Endothelial cell (in vitro differentiated cells): ENCODE results near the gene TLK1. TPM values are rescaled to one million over a fixed set of nuclear protein-coding genes. Genes with fewer than 3 reads are reported as not detected.

Experiments used
- DNase-seq: peaks from one replicate; pipeline ENCODE4 v3.0.0; 2021; ENCODE audit warnings: low spot score
- H3K27ac Mint-ChIP-seq: one replicate; pipeline ENCODE4 v1.8.0; 2021; ENCODE audit warnings: mixed read lengths, inconsistent platforms; ENCODE audit not compliant: unreplicated experiment
- H3K27me3 Mint-ChIP-seq: one replicate; pipeline ENCODE4 v1.8.0; 2021; ENCODE audit warnings: mild to moderate bottlenecking, moderate library complexity, mixed read lengths, inconsistent platforms; ENCODE audit not compliant: unreplicated experiment
- H3K36me3 Mint-ChIP-seq: one replicate; pipeline ENCODE4 v1.8.0; 2021; ENCODE audit warnings: mild to moderate bottlenecking, low read depth, mixed read lengths, inconsistent platforms; ENCODE audit not compliant: unreplicated experiment
- H3K4me1 Mint-ChIP-seq: one replicate; pipeline ENCODE4 v1.8.0; 2021; ENCODE audit warnings: mild to moderate bottlenecking, mixed read lengths, inconsistent platforms; ENCODE audit not compliant: unreplicated experiment
- H3K4me3 Mint-ChIP-seq: one replicate; pipeline ENCODE4 v1.8.0; 2021; ENCODE audit warnings: mild to moderate bottlenecking, mixed read lengths, inconsistent platforms; ENCODE audit not compliant: unreplicated experiment
- H3K9me3 Mint-ChIP-seq: one replicate; pipeline ENCODE4 v1.8.0; 2021; ENCODE audit warnings: mixed read lengths, inconsistent platforms; ENCODE audit not compliant: unreplicated experiment
- total RNA-seq: library from RNA; stranded (reverse); fragmentation: NEBNext Ultra II Directional; extraction: Animal tissue kit (Norgen Biotek cat#: 25700); gene quantifications from one replicate; pipeline ENCODE4 v1.2.1, GENCODE V29; 2021; ENCODE audit not compliant: unreplicated experiment
- TF ChIP-seq, protein P1 (sequence below): fragments of 200-600 bp; sonication (generic); IDR thresholded peaks from one replicate; pipeline ENCODE4 v1.5.0; 2021; ENCODE audit warnings: antibody characterized with exemption; ENCODE audit not compliant: unreplicated experiment

Gene TLK1
- total RNA-seq, 1 donor from 2014 or later: 61.1 TPM

DNA sequence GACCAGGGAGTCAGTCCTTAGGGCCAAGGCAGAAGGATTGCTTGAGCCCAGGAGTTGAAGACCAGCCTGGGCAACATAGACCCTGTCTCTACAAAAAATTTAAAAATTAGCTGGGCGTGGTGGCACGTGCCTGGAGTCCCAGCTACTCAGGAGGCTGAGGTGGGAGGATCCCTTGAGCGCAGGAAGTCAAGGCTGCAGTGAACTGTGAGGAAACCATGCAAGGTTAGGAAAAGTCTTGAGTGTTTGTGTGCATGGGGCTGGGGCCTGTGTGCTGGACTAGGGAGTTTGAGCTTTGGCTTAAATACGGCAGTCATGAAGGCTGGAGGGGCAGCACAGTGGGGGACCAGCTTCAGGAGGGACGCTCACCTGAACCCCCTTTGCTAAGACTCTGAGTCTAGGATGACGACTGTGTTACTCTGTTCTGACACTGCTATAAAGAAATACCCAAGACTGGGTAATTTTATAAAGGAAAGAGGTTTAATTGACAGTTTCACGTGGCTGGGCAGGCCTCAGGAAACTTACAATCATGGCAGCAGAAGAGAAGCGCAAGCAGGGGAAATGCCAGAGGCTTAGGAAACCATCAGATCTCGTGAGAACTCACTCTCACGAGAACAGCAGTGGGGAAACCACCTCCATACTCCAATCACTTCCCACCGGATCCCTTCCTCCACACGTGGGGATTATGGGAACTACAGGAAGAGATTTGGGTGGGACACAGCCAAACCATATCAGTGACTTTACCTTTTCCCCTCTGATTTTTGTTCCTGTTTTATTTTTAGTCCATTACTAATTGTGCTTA, 192.3 kb downstream of the TLK1 start:
- H3K27ac Mint-ChIP-seq: no peak overlapping the region

DNA sequence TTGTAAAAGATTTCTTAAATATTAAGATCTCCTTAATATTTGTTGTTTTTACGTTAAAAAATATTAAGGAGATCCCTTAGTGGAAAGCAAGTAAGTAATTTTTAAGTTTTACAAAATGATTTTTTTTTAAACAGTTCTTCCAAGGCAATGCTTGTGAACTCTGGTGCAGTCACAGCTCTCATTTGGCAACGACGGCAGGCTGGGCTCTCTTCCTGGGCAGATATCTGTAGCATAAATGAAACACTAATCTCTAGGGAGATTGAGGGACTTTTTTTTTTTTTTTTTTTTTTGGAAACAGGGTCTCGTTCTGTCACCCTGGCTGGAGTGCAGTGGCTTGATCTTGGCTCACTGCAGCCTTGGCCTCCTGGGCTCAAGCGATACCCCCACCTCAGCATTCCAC, 193.1 kb downstream of the TLK1 start:
- Mint-ChIP-seq H3K36me3 (peaks cover 31% of the 10 kb centered on the region), H3K9me3 (no peaks in the 10 kb centered on the region), H3K4me3 (no peak overlapping the region), H3K27me3 (peaks cover 6% of the 10 kb centered on the region), H3K4me1 (peaks cover 15% of the 10 kb centered on the region), H3K27ac (no peak overlapping the region)
- DNase-seq: no peak
- TF ChIP-seq, protein P1, sequence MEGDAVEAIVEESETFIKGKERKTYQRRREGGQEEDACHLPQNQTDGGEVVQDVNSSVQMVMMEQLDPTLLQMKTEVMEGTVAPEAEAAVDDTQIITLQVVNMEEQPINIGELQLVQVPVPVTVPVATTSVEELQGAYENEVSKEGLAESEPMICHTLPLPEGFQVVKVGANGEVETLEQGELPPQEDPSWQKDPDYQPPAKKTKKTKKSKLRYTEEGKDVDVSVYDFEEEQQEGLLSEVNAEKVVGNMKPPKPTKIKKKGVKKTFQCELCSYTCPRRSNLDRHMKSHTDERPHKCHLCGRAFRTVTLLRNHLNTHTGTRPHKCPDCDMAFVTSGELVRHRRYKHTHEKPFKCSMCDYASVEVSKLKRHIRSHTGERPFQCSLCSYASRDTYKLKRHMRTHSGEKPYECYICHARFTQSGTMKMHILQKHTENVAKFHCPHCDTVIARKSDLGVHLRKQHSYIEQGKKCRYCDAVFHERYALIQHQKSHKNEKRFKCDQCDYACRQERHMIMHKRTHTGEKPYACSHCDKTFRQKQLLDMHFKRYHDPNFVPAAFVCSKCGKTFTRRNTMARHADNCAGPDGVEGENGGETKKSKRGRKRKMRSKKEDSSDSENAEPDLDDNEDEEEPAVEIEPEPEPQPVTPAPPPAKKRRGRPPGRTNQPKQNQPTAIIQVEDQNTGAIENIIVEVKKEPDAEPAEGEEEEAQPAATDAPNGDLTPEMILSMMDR: no peak

More for the DNA sequence above, 192.3 kb downstream of the TLK1 start:
- Mint-ChIP-seq H3K36me3 (peaks cover 28% of the 10 kb centered on the region), H3K4me1 (peaks cover 20% of the 10 kb centered on the region), H3K4me3 (no peak overlapping the region), H3K9me3 (no peaks in the 10 kb centered on the region), H3K27me3 (peaks cover 6% of the 10 kb centered on the region)
- TF ChIP-seq, protein P1: no peak
- DNase-seq: no peak

DNA sequence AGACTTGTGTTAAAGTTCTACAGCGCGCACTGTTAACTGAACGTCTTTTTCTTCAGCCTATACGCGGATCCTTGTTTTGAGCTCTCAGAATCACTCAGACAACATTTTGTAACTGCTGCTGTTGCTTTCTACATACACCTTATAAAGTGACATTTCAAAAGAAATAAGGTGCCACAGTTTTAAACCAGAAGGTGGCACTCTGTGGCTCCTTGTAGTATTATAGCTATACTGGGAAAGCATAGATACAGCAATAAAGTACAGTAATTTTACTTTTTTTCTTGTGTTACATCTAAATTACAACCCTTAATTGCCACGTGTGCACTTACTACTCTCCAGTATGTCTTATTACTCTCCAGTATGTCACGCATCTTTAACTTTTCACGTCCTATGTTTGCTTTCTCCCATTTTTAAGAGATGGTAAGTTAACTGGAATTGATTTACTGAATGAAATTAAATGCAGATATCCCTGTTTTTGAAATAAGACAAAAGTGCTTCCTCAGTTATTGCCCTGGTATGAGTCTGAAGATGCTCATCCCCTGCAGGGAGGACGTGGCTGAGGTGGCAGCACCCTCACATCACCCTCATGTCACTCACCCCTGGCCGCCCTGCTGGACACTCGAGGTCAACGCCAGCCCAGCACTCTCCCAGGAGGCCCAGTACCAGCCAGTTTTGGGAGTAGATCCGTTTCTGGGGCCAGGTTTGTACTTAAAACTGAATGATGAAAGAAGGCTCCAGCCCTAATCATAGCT, 193.9 kb downstream of the TLK1 start:
- peak; percentile 31 for DNase-seq
- H3K4me3 Mint-ChIP-seq: no peak overlapping the region
- H3K4me1 Mint-ChIP-seq: peaks cover 15% of the 10 kb centered on the region
- no peaks in the 10 kb centered on the region for H3K9me3 Mint-ChIP-seq
- H3K27me3 Mint-ChIP-seq: peaks cover 6% of the 10 kb centered on the region
- no peak overlapping the region for H3K27ac Mint-ChIP-seq
- TF ChIP-seq, protein P1: peak; percentile 44
- peaks cover 36% of the 10 kb centered on the region for H3K36me3 Mint-ChIP-seq

DNA sequence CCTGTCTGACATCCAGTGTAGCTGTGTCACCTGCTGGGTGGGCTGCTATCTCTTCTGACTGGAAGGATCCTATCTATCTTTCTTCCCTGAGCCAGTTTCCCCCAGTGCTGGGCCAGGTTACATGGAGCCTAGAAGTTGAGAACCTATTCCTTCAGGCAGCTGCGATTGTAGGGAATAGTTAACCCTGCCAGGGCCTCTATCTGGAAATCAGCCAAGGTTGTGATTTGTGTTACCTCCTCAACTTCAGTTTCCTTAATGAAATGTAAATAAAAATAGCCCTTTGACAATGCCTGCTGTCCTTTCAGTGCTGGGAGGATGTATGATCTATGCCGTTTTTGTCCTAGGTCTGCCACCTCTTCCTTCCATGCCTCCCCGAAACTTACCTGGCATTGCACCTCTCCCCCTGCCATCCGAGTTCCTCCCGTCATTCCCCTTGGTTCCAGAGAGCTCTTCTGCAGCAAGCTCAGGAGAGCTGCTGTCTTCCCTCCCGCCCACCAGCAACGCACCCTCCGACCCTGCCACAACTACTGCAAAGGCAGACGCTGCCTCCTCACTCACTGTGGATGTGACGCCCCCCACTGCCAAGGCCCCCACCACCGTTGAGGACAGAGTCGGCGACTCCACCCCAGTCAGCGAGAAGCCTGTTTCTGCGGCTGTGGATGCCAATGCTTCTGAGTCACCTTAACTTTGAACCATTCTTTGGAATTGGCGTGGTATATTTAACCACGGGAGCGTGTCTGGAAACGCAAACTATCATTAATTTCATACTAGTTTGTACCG, 195.1 kb downstream of the TLK1 start:
- Mint-ChIP-seq H3K27ac (peak overlapping the region; percentile 42), H3K9me3 (no peaks in the 10 kb centered on the region), H3K4me3 (peak overlapping the region; percentile 62), H3K27me3 (peaks cover 6% of the 10 kb centered on the region), H3K36me3 (peaks cover 36% of the 10 kb centered on the region), H3K4me1 (peaks cover 15% of the 10 kb centered on the region)
- DNase-seq: no peak
- TF ChIP-seq, protein P1: no peak
